Gastrocnemius medialis (tissue), 4 donors: ENCODE results near the gene ADAR.

ENCODE experiments used
- CTCF ChIP-seq, 5 experiments: fragments of 450-650 bp in 3 of 5; fragments of 200-600 bp in 2 of 5; sonication (generic) in 2 of 5; IDR thresholded peaks in 4 of 5; conservative IDR thresholded peaks in 1 of 5; 1 replicate in 4 of 5; 2 replicates in 1 of 5; pipeline ENCODE4 v1.5.1; 2016 to 2019; ENCODE audit warnings: antibody characterized with exemption in 5 of 5, mild to moderate bottlenecking in 3 of 5, moderate library complexity in 3 of 5
- POLR2A ChIP-seq, 2 donors: fragments of 450-650 bp; IDR thresholded peaks; one replicate each; pipeline ENCODE4 v1.6.1; 2017; ENCODE audit warnings: antibody characterized with exemption in 2 of 2, mild to moderate bottlenecking in 2 of 2, moderate library complexity in 2 of 2

DNA sequence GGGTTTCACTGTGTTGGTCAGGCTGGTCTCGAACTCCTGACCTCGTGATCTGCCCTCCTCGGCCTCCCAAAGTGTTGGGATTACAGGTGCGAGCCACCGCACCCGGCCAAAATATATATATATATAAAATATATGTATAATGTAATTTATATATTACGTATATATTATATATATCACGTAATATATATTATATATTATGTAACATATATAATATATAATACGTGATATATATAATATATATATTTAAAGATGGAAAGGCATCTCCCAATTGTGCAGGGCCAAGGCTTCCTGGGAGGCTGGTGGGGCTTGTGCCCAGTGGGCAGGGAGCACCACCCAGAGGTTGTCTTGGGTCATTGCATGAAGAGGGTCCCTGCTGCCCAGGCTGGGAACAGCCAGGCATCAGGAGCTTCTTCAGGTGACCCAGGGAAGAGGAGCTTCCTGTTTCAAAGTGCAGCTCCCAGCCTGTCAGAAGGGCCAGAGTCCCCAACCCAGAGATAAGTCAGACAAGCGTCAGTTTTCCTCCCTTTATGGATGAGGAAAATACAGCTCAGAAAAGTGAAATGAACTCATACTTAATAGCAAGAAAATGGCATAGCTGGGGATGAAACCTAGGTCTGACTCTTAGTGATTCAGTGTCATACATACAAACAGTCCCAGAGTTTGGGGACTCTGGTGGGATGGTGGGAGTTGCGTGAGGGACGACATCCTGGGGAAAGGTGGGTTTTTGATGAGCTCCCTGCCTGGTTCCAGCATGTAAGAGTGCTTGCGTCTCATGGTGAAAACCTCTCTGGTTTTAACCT is 61.5 kb downstream of the ADAR start:
- TF ChIP-seq POLR2A (IDR thresholded peaks at IDR 0.05) (no peak), CTCF (IDR thresholded peaks at IDR 0.05 in 4 of 5, conservative IDR thresholded peaks at IDR 0.05 in 1 of 5) (peak; percentile 59 to 82 (median 63))
